IPS-11a (cell line): ENCODE results near the gene REXO5.

Source experiments
- H3K4me3 ChIP-seq: one replicate; pipeline ENCODE4 v1.5.1; 2013; ENCODE audit warnings: low read depth, low read length, control low read depth

The REXO5 gene

DNA sequence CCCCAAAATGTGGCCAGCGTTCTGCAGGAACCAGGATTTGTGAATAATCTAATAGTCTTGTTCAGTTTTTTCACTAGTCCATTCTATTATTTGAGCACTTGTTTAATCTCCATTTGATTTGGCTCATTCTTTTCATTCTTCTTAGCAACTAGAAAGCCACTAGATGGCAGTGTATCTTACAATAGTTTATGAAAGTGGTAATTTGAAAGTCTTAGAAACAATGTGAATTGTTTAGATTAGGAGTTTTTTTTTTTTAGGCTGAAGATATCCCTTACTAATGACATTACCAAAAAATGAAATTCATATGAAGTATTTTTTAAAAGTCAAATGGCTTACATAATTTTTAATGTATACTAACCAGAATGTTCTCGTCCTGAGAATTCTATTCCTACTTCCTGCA lies 6.7 kb upstream of the REXO5 start:
- H3K4me3 ChIP-seq, result no peak overlapping the region

DNA sequence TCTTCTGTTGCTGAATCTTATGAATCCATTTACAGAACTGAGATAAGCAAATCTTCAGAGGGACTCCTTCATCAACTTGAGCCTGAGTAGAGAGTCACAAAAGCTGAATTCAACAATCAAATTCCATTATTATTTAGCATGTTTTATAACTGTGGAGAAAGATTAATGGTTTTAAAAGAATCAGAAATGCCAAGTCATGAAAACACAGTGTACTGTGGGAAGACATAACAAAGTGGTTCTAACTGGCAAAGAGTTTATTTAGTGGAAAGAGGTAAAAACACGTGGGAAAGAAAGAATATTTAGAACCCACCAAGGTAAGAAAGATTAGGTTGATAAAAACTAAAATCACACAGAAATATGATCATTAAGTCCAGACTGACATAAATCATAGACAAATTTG lies 5.0 kb upstream of the REXO5 start:
- H3K4me3 ChIP-seq, result no peak overlapping the region

DNA sequence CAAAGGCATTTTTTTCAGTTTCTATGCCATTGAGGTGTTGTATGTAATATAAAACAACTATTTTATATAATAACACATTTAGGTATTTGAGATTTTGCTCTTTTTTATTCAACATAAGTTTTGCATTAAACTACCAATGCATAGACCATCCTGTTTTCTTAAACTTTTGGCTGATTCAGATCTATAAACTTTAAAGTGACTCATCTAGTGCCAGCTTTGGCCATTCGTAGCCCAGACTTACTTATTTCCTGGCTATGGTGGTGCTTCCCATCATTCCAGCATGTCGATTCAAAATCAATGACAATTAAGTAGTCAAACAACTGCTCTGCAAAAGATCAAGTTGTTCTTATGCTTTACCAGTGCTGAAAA lies 3.2 kb upstream of the REXO5 start:
- no peak overlapping the region for H3K4me3 ChIP-seq

DNA sequence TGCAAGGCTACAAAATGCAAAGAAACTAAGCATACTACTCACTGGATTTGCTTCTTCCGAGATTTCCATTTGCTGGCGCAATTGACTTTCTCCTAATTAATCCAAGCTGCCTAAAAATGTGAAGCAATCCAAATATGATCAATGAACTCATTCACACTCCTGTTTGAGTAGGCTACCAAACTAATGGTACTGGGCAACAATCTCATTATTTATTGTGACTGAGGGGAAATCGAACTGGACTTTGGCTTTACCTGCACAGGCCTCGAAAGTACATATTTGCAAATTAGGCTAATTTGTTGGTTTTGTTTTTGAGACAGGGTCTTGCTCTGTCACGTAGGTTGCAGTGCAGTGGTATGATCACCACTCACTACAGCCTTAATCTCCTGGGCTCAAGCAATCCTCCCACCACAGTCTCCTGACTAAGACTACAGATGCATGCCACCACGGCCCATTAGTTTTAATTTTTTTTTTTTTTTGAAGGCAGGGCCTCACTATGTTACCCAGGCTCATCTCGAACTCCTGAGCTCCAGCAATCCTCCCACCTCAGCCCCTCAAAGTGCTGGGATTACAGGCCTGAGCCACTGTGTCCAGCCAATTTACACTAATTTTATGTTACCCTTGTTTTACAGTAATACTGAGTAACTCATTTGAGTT lies 2.6 kb upstream of the REXO5 start:
- H3K4me3 ChIP-seq, result no peak overlapping the region

DNA sequence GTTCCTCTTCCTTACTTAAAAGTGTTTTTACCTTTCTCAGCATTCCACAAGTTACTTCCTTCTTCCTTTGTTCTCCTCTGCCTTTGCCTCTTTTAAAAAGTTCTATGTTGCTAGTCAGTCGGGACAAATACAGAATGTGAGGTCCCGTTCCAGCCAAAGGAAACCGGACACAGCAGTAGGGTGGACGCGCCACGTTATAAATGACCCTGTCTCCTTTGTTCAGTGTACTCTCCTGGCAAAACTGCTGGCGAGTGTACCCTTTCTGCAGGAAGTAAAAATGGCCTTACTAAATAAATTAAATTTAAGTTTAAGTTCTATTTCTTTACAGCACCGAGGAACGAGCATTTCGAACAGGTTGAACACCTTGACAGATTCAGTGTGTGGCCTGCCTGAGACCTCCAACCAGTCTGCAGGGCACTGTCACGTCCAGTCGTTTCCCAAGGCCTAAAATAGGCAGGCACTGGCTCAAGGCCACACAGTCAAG lies 601 bp upstream of the REXO5 start:
- peak overlapping the region; percentile 82 for H3K4me3 ChIP-seq

DNA sequence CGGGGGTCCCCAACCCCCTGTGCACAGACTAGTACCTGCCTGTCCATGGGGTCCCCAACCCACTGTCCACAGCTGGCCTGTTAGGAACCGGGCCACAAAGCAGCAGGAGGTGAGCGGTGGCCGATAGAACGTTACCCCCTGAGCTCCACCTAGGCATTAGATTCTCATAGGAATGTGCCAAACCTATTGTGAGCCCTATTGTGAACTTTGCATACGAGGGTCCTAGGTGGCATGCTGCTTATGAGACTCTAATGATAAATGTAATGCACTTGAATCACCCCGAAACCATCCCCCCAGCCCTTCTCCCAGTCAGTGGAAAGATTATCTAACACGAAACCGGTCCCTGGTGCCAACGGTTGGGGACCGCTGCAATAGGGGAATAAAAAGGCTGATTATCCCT lies 1.5 kb downstream of the REXO5 start:
- no peak overlapping the region for H3K4me3 ChIP-seq

DNA sequence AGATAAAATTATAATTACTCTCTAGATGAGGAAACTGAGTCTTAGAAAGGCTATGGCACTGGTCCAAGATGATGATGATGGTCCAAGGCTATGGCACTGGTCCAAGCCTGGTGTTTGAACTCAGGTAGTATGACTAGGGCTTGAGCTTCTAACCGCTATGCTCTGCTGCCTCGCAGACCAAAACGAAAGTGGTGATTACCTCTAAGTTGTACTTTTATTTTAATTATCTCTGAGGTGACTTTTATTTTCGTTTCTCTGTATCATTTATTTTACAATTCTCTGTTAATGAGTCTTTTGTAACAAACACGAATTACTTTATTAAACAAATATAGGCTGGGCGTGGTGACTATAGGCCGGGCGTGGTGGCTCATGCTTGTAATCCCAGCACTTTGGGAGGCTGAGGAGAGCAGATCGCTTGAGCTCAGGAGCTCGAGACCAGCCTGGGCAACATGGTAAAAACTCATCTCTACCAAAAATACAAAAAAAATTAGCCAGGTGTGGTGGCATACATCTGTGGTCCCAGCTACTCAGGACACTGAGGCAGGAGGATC lies 5.6 kb downstream of the REXO5 start:
- no peak overlapping the region for H3K4me3 ChIP-seq

DNA sequence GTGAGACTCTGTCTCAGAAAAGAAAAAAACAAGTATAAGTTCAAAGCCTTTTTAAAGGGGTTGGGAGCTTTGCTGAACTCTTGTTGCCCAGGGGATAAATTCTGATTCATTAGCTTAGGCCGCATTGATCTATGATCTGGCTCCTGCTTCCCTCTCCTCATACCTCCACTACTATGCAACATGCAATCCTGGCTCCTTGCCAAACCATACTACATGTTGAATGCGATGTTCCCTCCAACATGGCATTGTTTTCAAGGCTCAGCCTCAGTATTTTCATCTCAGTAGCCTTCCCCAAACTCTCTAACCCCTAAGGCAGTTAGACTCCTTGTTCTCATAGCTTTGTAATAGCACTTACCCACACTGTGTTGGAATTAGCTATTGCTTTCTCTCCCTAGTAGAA lies 6.2 kb downstream of the REXO5 start:
- H3K4me3 ChIP-seq, result no peak overlapping the region

DNA sequence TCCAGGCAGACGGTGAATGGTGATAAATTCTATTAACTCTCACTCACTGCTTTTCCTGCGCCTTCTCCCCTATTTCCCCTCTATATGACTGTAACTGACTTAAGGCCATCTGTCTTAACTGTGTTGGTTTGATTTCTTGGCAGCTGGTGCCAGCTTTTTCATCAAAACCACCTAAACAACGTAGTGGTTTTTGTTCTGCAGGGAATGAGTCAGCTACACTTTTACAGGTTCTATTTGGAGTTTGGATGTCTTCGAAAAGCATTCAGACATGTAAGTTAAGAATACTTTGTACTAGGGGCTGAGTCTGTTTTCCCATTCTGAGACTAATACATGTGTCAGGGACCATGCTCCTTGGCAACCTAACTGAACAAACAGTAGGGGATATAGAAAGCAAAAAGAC lies 8.5 kb downstream of the REXO5 start:
- H3K4me3 ChIP-seq, result no peak overlapping the region

DNA sequence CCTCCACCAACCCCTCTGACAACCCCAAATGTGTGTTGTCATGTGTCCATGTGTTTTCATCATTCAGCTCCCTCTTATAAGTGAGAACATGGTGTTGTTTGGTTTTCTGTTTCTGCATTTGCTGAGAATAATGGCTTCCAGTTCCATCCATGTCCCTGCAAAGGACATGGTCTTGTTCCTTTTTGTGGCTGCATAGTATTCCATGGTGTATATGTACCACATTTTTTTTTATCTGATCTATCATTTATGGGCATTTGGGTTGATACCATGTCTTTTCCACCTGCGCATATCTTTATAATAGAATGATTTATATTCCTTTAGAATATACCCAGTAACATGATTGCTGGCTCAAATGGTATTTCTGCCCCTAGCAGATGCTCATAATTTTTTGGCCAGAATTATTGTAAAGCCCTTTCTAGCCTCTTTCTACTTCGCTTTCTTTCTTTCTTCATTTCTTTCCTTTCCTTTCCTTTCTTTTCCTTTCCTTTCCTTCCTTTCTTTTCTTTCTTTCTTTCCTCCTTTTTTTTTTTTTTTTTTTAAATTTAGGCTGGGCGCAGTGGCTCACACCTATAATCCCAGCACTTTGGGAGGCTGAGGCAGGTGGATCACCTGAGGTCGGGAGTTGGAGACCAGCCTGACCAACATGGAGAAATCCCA lies 12.7 kb downstream of the REXO5 start:
- no peak overlapping the region for H3K4me3 ChIP-seq

DNA sequence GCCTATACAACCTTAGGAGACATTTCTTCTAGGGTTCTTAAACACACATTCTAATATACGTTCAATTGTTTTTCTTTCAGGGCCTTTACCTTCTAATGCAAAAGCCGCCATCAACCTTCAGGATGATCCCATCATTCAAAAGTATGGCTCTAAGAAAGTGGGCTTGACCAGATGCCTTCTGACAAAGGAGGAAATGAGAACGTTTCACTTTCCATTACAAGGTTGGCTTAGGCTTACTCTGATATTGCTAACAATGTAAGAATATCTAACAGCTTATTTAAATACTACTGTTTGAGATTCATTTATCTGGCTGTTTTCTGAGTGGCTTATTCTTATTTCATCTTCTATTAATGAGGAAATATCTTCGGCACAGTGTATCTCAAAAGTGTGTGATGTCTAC lies 15.4 kb downstream of the REXO5 start:
- H3K4me3 ChIP-seq, result no peak overlapping the region

DNA sequence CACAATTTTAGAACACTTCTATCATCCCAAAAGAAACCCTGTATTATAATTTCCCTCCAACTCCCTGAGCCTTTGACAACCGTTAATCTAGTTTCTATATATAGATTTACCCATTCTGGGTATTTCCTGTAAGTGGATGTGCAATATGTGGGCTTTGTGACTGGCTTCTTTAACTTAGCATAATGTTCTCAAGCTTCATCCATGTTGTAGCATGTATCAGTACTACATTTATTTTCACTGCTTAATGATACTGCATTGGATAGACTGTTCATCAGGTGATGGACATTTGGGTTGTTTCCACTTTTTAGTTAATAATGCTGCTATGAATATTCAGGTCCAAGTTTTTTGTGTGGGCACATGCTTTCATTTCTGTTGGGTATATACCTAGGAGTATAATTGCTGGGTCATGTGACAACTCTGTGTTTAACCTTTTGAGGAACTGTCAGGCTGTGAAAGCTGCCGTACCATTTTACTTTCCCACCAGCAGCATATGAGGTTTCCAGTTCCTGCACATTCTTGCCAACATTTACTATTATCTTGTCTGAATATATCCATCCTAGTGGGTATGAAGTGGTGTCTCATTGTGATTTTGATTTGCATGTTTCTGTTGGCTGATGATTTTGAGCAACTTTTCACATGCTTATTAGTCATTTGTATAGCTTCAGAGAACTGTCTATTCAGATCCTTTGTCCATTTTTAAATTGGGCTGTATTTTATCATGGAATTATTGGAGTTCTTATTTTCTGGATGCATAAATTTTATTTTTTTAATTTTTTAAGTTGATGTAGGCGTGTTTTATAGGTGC lies 16.4 kb downstream of the REXO5 start:
- no peak overlapping the region for H3K4me3 ChIP-seq

DNA sequence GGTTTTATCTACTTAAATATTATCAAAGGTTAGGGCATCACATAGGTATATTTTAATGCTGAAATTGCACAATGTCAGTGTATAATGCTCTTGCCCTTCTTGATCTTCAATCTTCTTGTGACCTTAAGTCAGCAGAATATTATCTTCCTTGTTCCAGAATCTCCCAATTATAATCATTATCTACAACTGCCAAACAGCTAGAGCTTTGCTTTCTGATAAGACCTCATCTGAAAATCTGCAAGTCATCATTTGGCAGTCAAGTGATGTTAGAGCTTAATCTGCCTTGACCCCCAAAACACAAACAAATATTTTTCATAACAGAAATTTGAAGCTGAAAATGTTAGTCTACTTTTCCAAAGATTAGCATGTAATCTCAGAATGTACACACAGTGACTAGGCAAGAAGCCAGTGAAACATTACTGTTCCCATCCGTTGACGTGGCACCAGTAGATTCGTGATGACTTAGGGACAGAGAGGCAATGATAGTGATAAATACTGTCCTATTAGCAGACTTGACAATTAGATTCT lies 19.8 kb downstream of the REXO5 start:
- no peak overlapping the region for H3K4me3 ChIP-seq

DNA sequence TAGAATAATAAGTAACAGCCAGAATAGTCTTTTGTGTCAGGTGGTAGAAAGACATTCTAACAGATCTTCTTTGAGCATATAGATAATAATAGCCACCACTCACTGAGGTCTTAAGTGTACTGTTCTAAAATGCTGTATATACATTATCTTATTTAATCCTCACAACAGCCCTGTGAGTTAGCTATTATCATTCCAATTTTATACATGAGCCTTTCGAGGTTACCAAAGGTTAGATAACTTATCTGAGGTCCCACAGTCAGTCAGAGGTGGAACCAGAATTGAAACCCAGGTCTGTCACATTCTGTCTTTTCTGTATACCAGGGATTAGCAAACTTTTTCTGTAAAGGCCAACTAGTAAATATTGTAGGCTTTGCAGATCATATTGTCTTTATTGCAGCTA lies 23.2 kb downstream of the REXO5 start:
- no peak overlapping the region for H3K4me3 ChIP-seq

DNA sequence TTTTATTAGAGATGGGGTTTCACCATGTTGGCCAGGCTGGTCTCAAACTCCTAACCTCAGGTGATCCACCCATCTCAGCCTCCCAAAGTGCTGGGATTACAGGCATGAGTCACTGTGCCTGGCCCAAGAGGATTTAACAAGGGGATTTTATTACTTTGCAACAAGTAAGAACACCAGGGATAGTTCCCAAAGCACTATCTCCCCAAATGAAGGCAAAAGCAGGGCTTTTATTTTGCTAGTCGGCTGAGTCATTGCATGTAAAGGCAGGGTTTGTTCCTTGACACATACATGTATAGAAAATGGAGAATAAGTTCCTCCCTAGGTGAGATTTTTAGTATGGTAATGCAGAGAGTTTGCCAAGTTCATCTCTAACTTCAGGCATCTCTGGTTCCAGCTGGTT lies 24.0 kb downstream of the REXO5 start:
- no peak overlapping the region for H3K4me3 ChIP-seq

DNA sequence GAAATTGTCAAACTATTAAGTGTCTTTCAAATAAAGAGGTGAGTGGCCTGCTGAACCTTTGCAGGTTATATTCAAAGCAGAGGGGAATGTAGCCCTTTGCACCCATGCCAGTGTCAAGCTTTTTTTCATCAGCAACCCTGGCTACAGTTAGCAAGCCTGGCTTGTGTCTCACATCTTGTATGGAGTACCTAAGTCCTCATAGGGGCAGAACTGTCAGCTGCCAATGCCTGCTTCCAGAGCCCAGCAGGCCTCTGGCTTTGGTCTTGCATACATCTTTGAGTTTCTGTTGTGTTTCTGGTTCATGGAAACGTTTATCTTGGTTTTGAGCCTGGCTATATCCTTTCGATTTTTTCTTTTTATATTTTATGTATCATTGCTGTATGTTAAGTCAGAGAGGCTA lies 26.8 kb downstream of the REXO5 start:
- H3K4me3 ChIP-seq, result no peak overlapping the region

DNA sequence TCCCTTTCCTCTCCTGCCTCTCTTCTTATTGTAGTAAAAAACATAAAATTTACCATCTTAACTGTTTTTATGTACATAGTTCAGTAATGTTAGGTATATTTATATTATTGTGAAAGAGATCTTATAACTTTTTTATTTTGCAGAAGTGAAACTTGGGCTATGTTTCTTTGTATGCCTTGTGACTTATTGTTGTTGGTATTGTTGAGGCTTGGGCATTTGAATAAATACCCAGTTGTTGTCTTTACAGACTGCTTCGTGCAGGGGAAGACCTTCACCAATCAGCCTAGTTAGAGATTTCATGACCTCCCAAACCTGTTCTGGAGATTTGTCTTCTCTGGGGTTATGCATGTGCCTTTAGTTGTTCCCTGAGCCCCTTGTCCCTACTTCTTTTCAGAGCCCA lies 31.9 kb downstream of the REXO5 start:
- no peak overlapping the region for H3K4me3 ChIP-seq

DNA sequence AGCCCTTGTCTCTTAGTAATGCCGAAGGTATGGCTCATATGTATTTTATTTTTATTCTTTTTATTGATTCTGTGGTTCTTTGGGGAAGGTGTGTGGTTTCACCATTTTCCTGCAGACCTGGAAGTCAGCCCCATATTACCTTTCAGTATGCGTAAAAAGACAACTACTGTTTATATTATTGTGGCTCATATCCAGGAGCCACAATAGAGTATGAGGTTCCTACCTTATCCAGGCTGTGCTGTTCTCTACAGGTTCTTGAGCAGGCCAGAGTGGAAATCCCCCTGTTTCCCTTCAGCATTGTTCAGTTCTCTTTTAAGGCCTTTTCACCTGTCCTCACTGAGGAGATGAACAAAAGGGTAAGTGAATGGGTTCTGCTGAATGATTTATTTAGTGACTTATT lies 33.2 kb downstream of the REXO5 start:
- H3K4me3 ChIP-seq, result no peak overlapping the region

DNA sequence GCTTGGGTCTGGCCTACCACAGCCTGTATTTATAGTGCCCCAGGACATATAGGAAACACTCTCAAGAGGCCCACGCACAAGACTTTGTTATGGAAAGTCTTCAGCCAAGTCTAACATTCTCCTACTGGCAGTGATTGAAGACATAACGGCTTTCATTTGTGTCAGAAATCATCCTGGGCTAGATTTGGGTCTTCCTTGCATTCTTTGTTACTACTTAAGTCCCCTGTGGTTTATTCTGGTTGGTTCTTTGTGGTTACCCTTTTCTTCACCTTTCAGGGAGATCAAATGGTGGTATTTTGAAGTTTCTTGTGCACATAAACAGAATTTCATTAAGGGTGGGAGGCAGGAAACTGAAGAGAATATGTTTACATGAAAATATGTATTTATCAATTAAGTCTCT lies 37.7 kb downstream of the REXO5 start:
- H3K4me3 ChIP-seq, result no peak overlapping the region

DNA sequence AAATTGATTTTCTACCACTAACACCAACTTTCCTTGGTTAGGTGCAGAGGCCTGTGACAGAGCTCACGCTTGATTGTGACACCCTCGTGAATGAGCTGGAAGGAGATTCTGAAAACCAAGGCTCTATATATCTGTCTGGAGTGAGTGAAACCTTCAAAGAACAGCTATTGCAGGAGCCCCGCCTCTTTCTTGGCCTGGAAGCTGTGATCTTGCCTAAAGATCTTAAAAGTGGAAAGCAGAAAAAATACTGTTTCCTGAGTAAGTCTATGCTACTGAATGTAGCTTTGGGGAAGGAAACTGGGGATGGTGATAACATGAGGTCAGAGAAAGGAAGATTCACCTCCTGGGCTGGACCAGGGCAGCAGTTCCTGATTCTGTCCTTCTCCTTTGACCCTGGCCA lies 38.3 kb downstream of the REXO5 start:
- no peak overlapping the region for H3K4me3 ChIP-seq

DNA sequence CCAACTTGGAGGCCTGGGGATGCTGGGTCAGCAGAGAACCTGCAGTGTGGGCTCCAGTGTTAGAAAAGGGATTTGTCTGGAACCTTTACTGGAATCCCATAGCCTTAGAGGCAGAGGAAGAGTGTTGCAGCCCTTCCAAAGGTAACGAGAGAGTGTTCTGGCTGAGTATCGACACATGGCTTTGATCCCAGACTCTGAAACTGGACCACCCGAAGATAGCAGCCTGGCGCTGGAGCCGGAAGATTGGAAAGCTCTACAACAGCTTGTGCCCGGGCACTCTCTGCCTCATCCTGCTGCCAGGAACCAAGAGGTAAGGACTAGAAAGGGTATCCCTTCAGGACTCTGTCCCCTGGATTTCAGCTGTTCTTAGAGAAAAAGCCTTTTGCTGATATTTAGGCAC lies 39.7 kb downstream of the REXO5 start:
- H3K4me3 ChIP-seq, result no peak overlapping the region

DNA sequence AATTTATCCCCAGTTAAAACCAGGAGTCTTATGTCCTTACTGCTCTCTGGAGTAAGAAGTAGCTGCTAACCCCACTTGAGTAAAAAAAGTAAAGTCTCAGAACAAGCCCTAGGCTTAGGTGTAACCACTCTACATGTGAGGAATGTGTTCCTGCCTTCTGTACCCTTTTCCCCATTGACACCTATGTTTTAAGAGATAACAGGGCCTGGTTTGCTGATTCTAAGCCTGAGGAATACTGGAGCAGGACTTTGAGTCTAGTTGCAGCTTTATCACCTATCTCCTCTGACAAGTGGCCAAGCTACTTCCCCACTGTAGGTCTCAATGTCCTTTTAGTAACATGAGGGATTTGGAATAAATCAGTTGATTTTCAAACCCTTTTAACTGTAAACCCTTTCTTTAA lies 40.2 kb downstream of the REXO5 start:
- no peak overlapping the region for H3K4me3 ChIP-seq
